Stimulated activated CD8-positive, alpha-beta memory T cell treated with anti-CD3 and anti-CD28 coated beads, Interleukin-15, amount 100 ng/mL, for 24 hours (primary cell): ENCODE results near the gene SLC34A1.

Experiments
- DNase-seq: peaks from one replicate; pipeline ENCODE4 v3.0.0-alpha.2; 2020; ENCODE audit warnings: low read depth

SLC34A1 gene

GRCh38 chr5:177388521-177389052 is 4.4 kb downstream of the SLC34A1 start:
- DNase-seq: no peak

GRCh38 chr5:177389241-177390169 is 5.3 kb downstream of the SLC34A1 start:
- DNase-seq: no peak

- DNase-seq: peak; percentile 71
Observed at GRCh38 chr5:177390363-177391300, 6.4 kb downstream of the SLC34A1 start.

GRCh38 chr5:177392765-177393164 is 8.5 kb downstream of the SLC34A1 start:
- no peak for DNase-seq

- no peak for DNase-seq
Observed at GRCh38 chr5:177393206-177393765, 9.1 kb downstream of the SLC34A1 start.

GRCh38 chr5:177393990-177394389 is 9.8 kb downstream of the SLC34A1 start:
- DNase-seq: no peak

- DNase-seq: no peak
Observed at GRCh38 chr5:177396078-177396477, 11.8 kb downstream of the SLC34A1 start.

GRCh38 chr5:177396807-177397206 is 12.6 kb downstream of the SLC34A1 start:
- no peak for DNase-seq

GRCh38 chr5:177397875-177398390 is 13.7 kb downstream of the SLC34A1 start:
- no peak for DNase-seq

GRCh38 chr5:177399997-177400868 is 16.0 kb downstream of the SLC34A1 start, which contains the start of gene PFN3:
Gene PFN3 (minus strand): TSS chr5:177400661. CDS start chr5:177400576, 85 bp downstream.
- no peak for DNase-seq

GRCh38 chr5:177402271-177403043 is 18.2 kb downstream of the SLC34A1 start:
- no peak for DNase-seq

- no peak for DNase-seq
Observed at GRCh38 chr5:177403102-177403791, 19.0 kb downstream of the SLC34A1 start.

GRCh38 chr5:177403792-177404640 is 19.8 kb downstream of the SLC34A1 start:
- DNase-seq: peak; percentile 55

- no peak for DNase-seq
Observed at GRCh38 chr5:177404641-177405179, 20.5 kb downstream of the SLC34A1 start.

GRCh38 chr5:177405312-177405711 is 21.1 kb downstream of the SLC34A1 start:
- DNase-seq: no peak

GRCh38 chr5:177405805-177406204 is 21.6 kb downstream of the SLC34A1 start:
- DNase-seq: no peak

GRCh38 chr5:177409043-177409801 is 25.0 kb downstream of the SLC34A1 start, which contains the start of gene F12:
Gene F12 (minus strand): TSS chr5:177409564. CDS start chr5:177409527, 37 bp downstream.
- no peak for DNase-seq
